Memory B cell (primary cell): ENCODE results near the gene ISM1.

Experiments
- ATAC-seq: fragments of 150-1000 bp; cut with Tn5 transposase; 2 replicates; pipeline ENCODE4 v1.10.0; 2021; ENCODE audit warnings: low read depth, mild to moderate bottlenecking, moderate library complexity
- DNase-seq, 2 donors: peaks; one replicate each; pipeline ENCODE4 v3.0.0; 2022; ENCODE audit warnings: low spot score in 2 of 2
- H3K27ac Mint-ChIP-seq: one replicate; pipeline ENCODE4 v1.8.0; 2022; ENCODE audit warnings: mild to moderate bottlenecking, moderate library complexity, mixed read lengths
- H3K27me3 Mint-ChIP-seq: one replicate; pipeline ENCODE4 v1.8.0; 2022; ENCODE audit warnings: mixed read lengths
- H3K36me3 Mint-ChIP-seq: one replicate; pipeline ENCODE4 v1.8.0; 2022; ENCODE audit warnings: mild to moderate bottlenecking, mixed read lengths
- H3K4me1 Mint-ChIP-seq: one replicate; pipeline ENCODE4 v1.8.0; 2022; ENCODE audit warnings: mixed read lengths
- H3K4me3 Mint-ChIP-seq: one replicate; pipeline ENCODE4 v1.8.0; 2022; ENCODE audit warnings: mild to moderate bottlenecking, moderate library complexity, mixed read lengths
- H3K9me3 Mint-ChIP-seq: one replicate; pipeline ENCODE4 v1.8.0; 2022; ENCODE audit warnings: mixed read lengths

ISM1 gene

DNA sequence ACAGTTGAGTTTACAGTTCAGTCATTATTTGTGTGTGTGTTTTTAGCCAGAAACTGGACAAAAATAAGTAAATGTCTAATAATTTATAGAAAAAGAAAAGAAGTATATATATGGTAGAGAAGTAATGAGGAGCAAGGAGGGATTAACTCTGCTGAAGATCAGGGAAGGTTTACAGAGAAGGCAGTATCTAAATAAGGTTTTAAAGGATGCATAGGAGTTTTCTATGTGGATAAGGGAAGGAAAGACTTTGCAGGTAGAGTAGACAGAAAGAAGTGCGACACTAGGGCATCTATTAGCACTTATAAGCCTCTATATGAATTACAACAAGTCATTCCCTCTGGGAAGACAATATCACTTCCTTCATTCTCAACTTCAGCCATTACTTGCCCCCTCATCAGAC, 34.3 kb downstream of the ISM1 start:
- Mint-ChIP-seq H3K4me3 (no peak overlapping the region), H3K4me1 (no peaks in the 10 kb centered on the region), H3K27ac (no peak overlapping the region), H3K36me3 (no peaks in the 10 kb centered on the region), H3K9me3 (no peaks in the 10 kb centered on the region), H3K27me3 (peaks cover 3% of the 10 kb centered on the region)
- DNase-seq: no peak
- no peak for ATAC-seq

DNA sequence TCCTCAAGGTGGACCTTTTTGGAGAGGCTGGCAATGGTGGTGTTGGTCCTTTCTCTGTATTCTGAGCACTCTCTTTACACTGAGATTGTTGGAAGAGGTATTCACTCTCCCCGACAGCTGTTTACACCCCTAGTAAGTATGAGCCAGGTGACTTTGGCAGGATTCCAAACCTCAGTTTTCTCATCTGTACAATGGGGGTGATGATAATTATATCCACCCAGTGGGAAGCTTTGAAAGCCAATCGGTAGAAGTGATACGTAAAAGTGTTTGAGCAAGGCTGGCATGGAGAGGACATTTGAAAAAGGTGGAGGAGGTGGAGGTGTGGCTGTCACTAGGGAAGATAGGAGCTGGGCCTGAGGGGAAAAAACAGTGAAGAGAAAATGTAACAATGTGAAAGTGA, 35.5 kb downstream of the ISM1 start:
- no peak overlapping the region for H3K27ac Mint-ChIP-seq
- no peaks in the 10 kb centered on the region for H3K9me3 Mint-ChIP-seq
- H3K36me3 Mint-ChIP-seq: no peaks in the 10 kb centered on the region
- no peak for DNase-seq
- H3K27me3 Mint-ChIP-seq: no peaks in the 10 kb centered on the region
- no peaks in the 10 kb centered on the region for H3K4me1 Mint-ChIP-seq
- no peak for ATAC-seq
- no peak overlapping the region for H3K4me3 Mint-ChIP-seq

DNA sequence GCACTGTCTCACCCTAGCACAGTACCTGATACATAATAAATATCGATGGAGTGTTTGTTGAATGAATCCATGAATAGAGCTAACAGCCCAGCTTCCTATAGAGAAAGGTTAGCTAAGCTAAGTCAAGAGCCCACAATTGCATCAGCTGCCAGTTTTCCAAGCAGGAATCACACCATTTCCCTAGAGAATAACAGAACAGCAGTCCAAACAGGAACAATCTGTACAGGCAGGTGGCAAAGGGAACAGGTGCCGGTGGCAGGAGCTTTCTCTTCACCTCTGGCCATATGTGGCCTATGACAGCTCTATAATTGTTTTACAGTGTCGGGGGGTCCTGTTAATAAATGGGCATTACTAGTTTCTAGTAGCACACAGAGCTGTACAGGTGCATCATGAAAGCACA, 38.8 kb downstream of the ISM1 start:
- ATAC-seq: no peak
- H3K27ac Mint-ChIP-seq: no peak overlapping the region

DNA sequence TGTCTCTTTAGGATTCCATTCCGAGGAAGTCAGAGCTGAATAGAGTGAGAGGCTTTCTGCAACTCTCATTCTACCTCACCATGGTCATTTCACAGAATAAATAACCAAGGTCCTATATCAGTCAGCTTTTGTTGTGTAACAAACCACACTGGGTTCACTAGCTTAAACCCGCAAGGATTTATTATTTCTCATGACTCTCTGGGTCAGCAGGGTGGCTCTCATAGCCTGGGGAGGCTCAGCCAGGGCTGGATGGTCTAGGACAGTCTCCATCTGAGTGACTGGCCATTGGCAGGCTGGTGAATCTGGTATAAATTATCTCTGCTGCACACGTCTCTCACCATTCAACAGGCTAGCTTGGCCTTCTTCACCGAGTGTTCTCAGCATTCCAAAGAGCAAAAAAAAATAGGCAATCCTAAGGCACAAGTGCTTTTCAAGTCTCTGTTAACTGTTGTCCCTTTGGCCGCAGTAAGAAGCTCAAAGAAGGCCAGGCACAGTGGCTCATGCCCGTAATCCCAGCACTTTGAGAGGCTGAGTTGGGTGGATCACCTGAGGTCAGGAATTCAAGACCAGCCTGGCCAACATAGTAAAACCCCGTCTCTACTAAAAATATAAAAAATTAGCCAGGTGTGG, 39.7 kb downstream of the ISM1 start:
- ATAC-seq (no peak), DNase-seq (no peak)
- Mint-ChIP-seq H3K4me1 (no peaks in the 10 kb centered on the region), H3K27me3 (no peaks in the 10 kb centered on the region), H3K9me3 (no peaks in the 10 kb centered on the region), H3K36me3 (no peaks in the 10 kb centered on the region), H3K4me3 (no peak overlapping the region), H3K27ac (no peak overlapping the region)

More for the DNA sequence above, 38.8 kb downstream of the ISM1 start:
- Mint-ChIP-seq H3K27me3 (no peaks in the 10 kb centered on the region), H3K4me1 (no peaks in the 10 kb centered on the region), H3K36me3 (no peaks in the 10 kb centered on the region), H3K4me3 (no peak overlapping the region), H3K9me3 (no peaks in the 10 kb centered on the region)
- no peak for DNase-seq

DNA sequence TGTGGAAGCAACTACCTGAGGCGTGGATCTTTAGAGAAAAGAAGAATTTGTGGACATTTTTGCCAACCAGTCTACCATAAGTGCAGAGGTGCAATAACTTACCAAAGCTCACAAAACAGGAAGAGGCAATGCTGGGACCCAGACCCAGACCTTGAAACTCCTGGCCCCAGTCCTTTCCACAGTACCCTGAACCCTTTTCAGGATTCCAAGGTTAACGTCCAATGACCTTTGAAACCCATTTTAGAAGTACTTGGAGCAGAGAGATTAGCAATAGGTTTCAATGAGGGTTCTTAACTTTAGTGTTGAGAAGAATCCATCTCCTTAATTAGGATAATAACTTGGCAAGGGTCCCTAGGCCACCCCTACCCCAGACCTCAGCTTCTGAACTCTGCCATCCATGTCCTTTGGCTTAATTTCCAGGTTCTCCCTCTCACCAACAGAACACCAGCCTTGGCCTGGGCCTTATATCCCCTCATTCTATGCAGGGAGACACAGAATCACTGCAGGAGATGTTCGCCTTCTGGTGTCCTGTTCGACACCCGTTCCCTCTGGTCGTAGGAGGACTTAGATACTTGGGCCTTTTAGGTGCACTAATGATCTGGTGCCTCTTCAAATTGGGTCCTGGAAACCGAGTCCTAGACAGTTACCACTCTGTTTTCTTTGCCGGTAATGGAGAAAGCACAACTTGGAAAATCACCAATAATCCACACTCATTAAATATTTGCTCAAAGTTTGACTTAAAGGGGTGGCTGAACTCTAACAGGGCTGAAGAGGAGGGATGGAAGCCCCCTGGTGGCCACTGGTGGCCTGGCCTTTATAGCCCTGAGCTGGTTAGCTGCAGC, 40.6 kb downstream of the ISM1 start:
- Mint-ChIP-seq H3K36me3 (no peaks in the 10 kb centered on the region), H3K27ac (no peak overlapping the region), H3K4me3 (no peak overlapping the region), H3K9me3 (no peaks in the 10 kb centered on the region), H3K27me3 (no peaks in the 10 kb centered on the region), H3K4me1 (no peaks in the 10 kb centered on the region)
- DNase-seq (no peak), ATAC-seq (no peak)

DNA sequence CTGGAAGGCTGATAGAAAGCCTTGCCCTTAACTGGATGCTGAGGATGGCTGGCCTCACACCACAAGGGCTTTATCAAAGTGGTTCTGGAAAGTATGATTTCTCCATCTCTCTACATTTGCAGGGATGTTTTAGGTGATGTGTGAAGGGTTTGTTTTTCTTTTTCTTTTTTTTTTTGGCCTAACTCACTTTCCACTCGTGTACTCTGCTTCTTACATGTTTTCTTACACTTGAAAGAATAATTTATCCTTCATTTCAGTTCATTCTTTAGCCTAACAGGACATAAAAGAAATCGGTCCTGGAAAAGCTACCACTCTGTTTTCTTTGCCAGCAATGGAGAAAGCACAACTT, 41.2 kb downstream of the ISM1 start:
- no peaks in the 10 kb centered on the region for H3K4me1 Mint-ChIP-seq
- no peaks in the 10 kb centered on the region for H3K36me3 Mint-ChIP-seq
- no peak overlapping the region for H3K27ac Mint-ChIP-seq
- ATAC-seq (no peak), DNase-seq (no peak)
- no peaks in the 10 kb centered on the region for H3K9me3 Mint-ChIP-seq
- no peak overlapping the region for H3K4me3 Mint-ChIP-seq
- no peaks in the 10 kb centered on the region for H3K27me3 Mint-ChIP-seq

DNA sequence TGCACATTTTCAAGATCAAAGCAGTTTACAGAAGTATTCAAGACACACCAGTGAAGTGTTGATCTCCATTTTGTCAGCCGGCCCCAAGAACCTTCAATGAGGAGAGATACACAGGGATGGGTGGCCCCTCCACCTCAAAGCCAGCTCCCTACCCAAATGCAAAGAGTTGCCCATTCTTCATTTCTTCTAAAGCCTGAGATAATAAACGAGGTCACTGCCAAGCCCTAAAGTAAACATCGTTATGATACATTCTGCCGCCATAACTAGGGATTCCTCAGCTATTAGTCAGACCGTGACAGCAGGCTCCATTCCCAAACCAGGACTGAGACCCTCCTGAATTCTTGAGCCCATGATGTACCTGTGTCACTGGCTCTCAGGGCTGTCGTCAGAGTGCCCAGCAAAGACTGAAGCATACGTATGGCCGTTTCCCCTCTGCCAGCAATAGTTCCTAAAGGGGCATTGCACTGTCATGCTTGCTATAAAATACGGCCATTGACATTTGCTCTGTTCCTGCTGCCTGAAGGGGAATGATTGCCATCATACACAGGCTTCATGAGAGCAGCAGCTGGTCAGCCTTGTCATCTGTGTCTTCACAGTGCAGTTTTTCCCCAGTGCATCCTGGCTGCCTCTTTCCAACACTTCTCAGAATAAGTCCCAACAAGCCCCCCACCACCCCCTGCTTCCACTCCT, 41.7 kb downstream of the ISM1 start:
- no peak for ATAC-seq
- H3K4me3 Mint-ChIP-seq: no peak overlapping the region
- no peak overlapping the region for H3K27ac Mint-ChIP-seq
- H3K36me3 Mint-ChIP-seq: no peaks in the 10 kb centered on the region
- H3K9me3 Mint-ChIP-seq: no peaks in the 10 kb centered on the region
- no peaks in the 10 kb centered on the region for H3K27me3 Mint-ChIP-seq
- no peaks in the 10 kb centered on the region for H3K4me1 Mint-ChIP-seq
- no peak for DNase-seq

DNA sequence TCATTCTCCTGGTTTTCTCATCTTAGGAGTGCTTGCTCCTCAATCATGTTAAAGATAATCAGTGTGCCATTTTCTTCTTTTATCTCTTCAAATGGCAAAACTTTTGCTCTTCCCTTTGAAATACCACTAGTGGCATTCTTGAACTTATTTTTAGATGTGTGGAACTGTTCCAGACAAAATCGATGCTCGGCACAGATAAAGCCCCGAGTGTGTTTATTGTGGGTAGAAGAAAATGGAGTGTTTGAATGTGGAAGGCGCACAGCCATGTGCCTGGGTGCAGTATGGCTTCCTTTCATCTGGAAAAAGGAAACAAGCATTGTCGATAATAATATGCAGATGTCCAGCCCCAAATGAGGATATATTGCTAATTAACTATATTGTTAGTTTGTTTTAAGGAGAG, 42.4 kb downstream of the ISM1 start:
- Mint-ChIP-seq H3K4me1 (no peaks in the 10 kb centered on the region), H3K36me3 (no peaks in the 10 kb centered on the region), H3K9me3 (peaks cover 3% of the 10 kb centered on the region), H3K27me3 (peaks cover 2% of the 10 kb centered on the region), H3K27ac (no peak overlapping the region), H3K4me3 (no peak overlapping the region)
- no peak for DNase-seq
- no peak for ATAC-seq

DNA sequence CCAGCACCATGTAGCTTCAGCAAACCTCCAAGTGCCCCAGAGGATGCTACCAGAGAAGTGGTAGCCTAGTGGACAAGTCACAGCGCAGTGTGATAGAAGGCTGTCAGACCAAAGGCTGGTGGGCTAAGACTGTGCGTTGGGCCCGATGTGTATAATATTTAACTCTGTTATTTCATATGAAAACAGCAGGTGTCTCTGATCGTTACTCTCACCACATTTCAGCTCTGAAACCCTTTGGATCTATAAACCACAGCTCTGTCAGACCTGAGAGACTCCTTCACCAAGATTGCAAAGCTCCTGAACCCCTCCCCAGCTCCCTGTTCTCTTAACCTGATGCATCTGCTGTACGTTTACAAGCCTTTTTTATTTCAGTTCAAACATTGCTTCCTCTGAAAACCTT, 43.8 kb downstream of the ISM1 start:
- Mint-ChIP-seq H3K4me1 (no peaks in the 10 kb centered on the region), H3K9me3 (peaks cover 6% of the 10 kb centered on the region), H3K27me3 (peaks cover 5% of the 10 kb centered on the region), H3K36me3 (no peaks in the 10 kb centered on the region), H3K4me3 (no peak overlapping the region), H3K27ac (no peak overlapping the region)
- DNase-seq (no peak), ATAC-seq (no peak)

DNA sequence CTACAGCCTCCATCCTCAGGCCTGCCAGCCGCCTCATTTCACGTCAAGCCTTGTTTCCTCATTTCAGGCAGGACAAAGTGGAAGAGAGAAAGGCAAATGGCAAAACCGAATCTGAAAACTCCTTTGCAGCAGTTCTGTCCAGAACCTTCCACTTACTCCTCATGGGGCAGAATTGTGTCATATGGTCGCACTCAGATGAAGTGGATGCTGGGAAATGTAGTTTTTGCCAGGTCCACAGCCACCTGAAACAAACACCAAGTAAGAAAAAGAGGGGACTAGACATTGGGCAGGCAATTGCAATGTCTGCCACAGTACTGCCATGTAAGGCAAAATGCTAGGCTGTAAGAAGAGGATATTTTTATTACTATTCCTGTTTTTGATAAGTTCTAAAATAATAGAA, 44.9 kb downstream of the ISM1 start:
- no peak for DNase-seq
- Mint-ChIP-seq H3K27me3 (peaks cover 8% of the 10 kb centered on the region), H3K4me3 (no peak overlapping the region), H3K27ac (no peak overlapping the region), H3K36me3 (no peaks in the 10 kb centered on the region), H3K9me3 (peaks cover 6% of the 10 kb centered on the region), H3K4me1 (no peaks in the 10 kb centered on the region)
- no peak for ATAC-seq

DNA sequence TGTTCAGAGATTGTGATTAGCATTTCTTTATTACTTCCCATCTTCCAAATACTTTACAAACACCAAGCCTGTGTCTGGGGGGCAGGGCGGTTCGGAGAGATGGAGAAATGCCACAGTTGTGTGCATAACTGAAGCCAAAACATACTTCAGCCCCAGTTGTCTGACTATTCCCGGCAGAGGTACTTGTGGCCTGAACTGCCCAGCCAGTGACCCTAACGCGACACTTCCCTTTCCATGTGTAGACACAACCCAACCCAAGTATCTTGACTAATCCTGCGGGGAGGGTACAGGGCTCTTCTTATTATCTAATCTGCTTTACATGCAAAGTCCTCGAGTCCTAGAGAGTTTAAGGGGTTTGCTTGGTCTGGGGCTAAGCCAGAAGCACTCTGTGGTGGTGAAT, 46.2 kb downstream of the ISM1 start:
- Mint-ChIP-seq H3K9me3 (peaks cover 6% of the 10 kb centered on the region), H3K27ac (no peak overlapping the region), H3K36me3 (no peaks in the 10 kb centered on the region), H3K4me3 (no peak overlapping the region), H3K4me1 (no peaks in the 10 kb centered on the region), H3K27me3 (peaks cover 8% of the 10 kb centered on the region)
- ATAC-seq (no peak), DNase-seq (no peak)

DNA sequence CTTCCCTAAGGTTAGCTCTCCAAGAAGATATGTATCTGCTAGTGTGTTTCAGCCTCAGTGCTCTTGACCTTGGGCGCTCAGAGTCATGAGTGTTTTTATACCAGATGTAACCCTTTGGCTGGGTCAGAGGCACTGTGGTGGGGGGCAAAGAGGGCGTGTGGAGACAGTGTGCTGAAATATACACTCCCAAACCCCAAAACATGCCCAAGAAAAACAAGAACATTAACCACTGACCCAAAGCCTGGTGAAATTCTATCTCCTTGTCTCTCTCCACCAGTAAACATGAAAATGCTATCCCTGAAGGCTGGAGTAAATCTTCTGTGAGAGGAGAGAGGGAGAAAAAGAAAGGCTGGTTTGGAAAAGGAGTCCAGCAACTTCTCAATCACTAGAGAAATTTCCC, 47.9 kb downstream of the ISM1 start:
- no peaks in the 10 kb centered on the region for H3K4me1 Mint-ChIP-seq
- no peak overlapping the region for H3K27ac Mint-ChIP-seq
- peaks cover 6% of the 10 kb centered on the region for H3K9me3 Mint-ChIP-seq
- ATAC-seq (no peak), DNase-seq (no peak)
- no peak overlapping the region for H3K4me3 Mint-ChIP-seq
- H3K36me3 Mint-ChIP-seq: no peaks in the 10 kb centered on the region
- peaks cover 8% of the 10 kb centered on the region for H3K27me3 Mint-ChIP-seq

DNA sequence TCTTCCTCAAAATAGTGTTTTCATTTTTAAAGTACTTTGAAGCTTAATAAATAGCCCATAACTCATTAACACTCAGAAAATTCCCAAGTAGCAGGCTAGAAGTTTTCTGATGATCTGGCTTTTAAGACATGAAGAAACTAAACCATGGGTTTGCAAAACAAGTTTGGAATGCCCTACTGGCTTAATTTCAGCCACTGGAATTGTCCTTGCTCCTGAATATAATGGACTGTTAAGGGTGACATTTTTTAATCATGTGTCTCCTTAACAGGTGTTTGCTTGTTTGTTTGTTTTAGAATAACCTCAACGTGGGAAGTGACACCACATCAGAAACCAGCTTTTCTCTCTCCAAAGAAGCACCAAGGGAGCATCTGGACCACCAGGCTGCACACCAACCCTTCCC, 49.1 kb downstream of the ISM1 start:
- Mint-ChIP-seq H3K36me3 (no peaks in the 10 kb centered on the region), H3K4me1 (no peaks in the 10 kb centered on the region), H3K27ac (no peak overlapping the region), H3K27me3 (peaks cover 8% of the 10 kb centered on the region), H3K4me3 (no peak overlapping the region), H3K9me3 (peaks cover 6% of the 10 kb centered on the region)
- no peak for ATAC-seq
- no peak for DNase-seq

DNA sequence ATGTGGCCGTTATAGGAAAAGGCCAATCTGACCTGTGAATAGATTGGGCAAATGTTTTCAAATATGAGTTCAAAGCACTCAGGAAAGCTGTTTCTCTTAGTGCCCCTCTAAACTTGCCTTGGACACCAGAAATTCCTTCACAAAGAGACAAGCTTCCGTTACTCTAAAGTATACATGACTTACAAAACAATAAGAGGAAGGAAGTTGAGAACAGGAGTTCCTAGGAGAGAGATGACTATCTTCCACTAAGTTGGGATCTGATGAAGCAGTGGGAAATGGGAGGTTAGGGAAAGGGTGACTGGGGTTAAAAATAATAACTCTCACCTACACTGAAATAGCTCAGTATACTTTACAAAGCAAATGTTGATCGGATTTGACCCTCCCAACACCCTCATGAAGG, 50.0 kb downstream of the ISM1 start:
- no peaks in the 10 kb centered on the region for H3K36me3 Mint-ChIP-seq
- no peak for DNase-seq
- H3K9me3 Mint-ChIP-seq: peaks cover 6% of the 10 kb centered on the region
- no peak for ATAC-seq
- H3K4me1 Mint-ChIP-seq: no peaks in the 10 kb centered on the region
- H3K4me3 Mint-ChIP-seq: no peak overlapping the region
- peaks cover 8% of the 10 kb centered on the region for H3K27me3 Mint-ChIP-seq
- H3K27ac Mint-ChIP-seq: no peak overlapping the region
